HuH-7 (cell line): ENCODE measurements around the gene STX7.

ENCODE experiments used
- DNase-seq: peaks from one replicate; pipeline ENCODE4 v3.0.0; 2011; ENCODE audit warnings: low spot score

The STX7 gene

DNA sequence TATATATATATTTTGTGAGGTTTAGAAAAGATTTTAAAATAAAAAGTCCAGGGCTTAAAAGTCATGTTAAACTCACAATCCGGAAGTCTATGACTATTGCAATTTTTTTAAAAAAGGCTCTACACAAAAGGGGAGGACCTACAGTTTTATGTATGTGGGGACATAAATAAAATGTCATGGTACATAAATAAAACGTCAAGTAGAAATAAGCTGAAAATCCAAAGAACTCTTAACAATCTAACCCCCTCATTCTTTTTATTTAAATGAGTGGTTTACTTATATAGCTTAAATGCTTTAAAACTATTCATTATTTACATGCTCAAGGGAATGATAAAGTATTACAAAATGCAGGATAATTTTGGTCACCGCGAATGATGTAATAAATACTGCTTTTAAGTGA, 36.2 kb downstream of the STX7 start:
- DNase-seq, result no peak

DNA sequence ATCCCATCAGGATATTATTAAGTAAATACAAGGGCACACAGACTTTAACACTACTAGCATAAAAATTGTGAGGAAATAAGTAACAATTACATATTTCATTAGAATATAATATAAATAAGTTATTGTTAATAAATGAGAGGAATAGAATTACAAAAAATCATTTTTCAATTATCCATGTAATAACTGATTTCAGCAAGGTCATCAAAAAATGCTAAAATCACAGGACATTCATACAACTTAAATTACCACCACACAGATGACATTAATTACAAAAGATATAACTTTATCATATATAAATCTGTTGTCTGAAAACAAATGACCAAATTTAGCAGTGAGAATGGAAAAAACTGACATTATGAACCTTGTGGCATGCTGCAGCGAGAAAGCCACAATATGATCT, 37.0 kb downstream of the STX7 start:
- DNase-seq, result no peak

DNA sequence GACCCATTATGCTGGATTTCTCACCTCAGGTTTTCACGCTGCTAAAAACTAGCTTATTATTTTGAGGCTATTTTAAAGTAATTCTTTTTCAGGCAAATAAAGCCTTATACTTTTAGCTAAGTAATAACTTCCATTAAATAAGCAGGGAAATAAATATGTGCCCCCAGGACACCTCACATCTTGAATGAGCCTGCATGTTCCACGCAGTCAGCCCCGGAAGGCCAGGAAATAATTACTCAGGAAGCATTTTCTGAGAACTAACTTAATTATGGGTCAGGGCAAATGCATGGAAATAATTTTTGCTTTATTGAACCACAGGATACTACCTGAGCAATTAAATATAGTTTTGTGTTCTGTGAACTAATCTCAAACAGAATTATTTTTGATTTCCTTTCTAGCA, 41.1 kb downstream of the STX7 start:
- DNase-seq, result no peak

DNA sequence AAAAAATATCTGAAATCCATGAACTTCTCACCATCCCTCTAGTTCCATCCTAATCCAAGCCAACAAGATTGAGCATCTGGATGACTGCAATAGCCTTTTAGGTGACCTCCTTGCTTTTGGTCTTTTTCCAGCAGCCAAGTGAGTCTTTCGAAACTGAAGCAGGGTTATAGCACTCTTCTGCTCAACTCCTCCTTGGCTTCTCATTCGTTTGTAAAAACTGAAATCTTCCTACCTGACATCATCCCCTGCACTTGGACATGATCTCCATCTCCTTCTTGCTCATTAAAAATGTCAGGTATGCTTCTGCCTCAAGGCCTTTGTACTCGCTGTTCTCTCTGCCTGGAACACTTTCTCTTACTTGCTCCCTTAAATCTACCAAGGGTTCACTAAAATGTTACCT, 46.0 kb downstream of the STX7 start:
- no peak for DNase-seq

DNA sequence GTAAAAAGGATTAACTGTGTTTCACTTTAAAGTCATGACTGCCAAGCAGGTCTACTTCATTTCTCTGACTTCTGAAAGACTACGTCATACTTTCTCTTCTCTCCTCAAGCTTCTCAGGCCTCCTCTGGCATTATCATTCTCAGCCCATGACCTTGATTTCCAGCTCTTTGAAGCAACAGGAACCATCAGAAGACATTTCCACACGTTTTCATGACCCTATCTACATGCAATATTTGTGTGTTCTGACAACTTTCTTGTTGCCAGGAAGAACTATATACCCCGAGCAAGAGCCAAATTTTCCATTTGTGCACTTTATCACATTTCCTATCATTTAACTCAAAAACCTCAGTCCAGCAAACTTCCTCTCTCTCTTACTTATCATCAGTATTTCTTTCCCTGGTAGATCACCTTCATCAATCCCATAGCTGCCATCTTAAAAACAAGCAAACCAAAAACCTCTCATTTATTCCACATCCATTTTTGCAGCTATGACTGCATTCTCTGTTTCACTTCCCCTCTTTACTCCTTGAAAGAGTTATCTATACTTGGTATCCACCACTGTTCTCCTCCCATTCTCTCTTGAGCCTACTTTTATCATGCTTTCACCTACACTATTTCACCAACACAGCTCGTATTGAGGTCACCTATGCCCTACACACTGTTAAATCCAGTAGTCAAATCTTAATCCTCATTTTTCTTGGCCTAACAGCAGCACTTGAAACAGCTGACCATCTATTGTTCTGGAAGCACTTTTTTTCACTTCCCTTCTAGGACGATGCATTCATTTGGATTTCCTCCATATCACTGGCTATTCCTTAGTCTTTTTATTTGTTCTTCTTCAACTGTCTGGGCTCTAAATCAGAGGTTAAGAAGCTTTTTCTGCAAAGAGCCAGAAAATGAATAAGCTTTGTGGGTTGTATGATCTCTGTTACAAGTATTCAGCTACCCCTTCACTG, 47.1 kb downstream of the STX7 start:
- no peak for DNase-seq

DNA sequence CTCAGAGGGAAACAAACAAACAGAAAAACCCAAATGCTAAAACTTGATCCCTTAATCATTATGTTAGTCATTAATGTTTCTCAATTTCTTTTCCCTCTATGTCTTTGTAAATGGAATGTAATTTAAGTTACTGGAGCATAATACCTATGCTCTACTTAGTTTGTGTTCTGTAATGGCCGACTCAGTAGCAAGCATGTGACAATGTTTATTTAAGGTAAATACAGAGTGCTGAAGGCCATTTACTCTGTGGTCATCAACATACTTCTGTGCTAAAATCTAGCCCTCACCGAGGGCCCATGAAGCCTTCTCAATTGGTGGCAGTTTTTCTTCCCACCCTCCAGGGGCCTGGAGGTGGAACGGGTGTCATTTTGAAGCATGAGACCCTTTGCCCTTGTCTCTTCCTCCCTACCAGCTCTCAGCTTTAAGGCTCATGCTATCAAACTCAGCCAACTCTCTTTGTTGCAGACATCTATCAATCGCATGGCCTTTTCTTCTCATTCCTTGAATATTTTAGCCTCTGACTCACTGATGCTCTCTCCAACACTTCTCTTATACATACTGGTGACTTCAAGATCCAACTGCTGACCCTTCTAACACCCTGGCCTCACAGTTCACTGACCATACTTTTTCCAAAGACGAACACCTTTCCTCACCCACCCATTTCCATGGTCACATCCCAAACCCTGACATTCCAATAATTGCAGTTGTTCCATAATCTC, 48.2 kb downstream of the STX7 start:
- no peak for DNase-seq

DNA sequence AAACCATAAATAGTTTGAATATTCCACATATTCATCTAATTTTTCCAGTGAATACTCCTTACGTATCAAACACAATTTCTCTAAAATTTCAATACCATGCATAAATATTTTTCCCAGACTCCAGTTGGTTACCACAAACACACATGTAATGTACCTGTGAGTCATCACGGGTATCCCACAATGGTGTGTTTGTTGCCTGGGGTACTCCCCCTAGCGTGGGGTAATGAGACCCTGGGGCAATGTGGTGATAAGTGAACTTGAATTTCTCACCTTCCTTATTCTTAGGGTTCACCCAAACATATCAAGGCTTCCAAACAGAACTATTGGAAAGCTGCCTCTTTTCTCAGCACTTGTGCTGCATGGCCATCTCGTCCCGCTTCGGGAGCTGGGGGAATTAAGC, 51.0 kb downstream of the STX7 start:
- no peak for DNase-seq

DNA sequence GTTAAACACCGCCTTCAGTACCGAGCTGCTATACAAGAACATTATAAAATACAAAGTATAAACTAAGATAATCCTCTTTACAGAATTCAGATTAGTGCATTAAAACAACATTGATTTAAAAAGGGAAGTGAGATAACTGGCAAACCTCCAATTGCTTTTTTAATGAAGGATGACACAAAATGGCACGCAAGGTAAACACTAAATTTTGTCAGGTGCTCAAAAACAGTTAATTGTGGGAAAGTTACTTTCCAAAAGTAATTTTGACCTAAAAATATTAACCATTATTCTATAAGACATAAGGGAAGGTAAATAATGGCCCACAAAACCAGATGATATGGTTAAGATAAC, 53.3 kb downstream of the STX7 start:
- DNase-seq, result no peak

DNA sequence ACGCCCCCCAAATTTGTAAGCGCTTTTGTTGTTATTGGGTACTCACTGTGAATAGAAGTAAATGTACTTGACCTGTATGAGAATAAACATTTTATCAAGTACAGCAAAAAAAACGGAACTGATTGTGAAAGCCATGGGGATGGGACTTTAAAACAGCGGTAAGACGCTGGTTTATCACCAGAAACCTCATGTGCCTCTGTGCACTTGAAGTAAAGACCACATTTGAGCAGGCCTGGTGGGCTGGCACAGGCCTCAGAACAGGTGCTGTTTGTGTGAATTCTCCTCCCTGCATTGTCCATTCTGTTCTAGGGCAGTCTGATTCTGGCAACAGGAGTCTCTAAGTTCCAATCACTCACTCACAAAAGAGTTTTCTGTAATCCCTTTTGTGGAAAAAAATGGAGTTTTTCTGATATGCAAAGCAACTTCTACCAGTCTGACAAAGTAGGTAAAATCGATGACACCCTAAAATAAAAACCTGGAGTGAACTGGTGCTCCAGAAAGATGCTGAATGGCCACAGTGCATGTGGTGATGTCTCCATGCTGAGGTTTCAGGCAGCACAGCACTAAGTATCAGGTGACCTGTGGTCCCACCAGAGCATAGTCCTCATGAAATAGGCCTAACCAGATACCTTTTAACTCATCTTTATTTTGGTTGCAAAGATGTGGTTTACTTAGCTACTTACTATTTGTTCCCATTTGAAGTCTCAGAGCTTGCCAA, 53.9 kb downstream of the STX7 start:
- no peak for DNase-seq

DNA sequence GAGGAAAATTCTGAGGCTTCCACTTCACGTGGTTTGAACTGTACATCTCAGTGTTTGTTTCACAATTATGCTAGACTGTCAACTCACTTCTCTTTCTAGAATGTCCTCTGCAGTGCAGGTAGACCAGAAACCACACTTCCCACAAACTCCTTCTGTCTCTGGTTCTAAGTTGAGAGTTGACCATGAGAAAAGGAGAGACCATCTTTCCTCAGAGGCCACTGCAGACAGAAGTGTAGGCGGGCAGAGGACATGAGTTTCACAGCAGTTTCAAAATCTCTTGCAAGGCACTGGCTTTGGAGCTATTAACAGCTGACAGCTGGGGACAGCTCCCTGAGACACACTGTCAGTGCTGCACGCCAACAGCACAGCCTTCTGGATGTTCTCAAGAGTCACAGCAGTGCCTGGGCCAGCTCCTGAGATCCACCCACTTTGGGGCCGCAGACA, 56.2 kb downstream of the STX7 start:
- DNase-seq, result no peak

DNA sequence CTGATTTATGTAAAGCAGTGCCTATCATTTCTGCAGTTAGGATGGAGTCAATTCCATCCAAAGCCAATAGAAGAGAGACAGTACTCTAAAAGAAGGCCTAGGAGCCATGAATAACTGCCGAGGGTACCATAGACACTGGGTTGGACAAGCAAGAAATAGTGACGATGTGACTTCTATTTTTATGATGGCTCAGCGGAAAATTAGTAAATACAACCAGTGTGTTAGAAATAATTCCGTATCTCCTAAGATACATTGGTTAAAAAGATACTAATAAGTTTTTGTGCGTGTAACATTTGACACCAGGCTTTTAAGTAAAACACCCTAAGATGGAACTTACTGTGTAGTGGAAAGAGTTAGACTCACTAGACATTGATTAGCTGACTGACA, 66.1 kb downstream of the STX7 start:
- DNase-seq, result no peak

DNA sequence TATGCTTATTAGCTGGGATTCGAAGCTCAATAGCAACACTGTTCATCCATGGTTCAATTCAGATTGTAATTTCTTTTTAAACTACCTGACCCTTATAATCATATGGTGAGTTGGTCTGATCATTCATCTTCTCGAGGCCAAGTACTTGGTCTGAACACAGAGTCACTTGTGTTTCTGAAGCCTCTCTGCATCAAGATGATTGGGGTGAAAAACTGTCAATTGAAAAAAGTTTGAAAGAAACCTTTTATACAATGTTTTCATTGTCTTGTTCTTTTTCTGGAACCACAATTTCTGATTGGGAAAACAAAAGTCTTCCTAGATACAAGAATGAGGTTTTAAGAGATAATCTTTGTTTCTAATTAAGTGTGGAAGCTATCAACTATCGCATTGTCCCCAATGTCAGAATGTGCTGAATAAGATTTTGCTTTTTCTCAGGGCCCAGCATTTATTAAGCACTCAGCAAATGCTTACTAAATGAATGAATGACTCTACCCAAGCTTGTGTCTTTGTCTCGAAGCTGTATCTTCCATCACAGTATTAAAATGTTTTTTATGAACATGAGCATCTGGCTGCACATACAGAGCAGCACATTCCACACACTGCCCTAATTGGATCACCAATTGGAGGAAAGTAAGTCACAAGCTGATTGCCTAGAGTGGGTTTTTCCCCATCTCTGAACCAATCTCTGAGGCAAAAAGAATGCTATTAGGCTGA, 66.6 kb downstream of the STX7 start:
- no peak for DNase-seq

DNA sequence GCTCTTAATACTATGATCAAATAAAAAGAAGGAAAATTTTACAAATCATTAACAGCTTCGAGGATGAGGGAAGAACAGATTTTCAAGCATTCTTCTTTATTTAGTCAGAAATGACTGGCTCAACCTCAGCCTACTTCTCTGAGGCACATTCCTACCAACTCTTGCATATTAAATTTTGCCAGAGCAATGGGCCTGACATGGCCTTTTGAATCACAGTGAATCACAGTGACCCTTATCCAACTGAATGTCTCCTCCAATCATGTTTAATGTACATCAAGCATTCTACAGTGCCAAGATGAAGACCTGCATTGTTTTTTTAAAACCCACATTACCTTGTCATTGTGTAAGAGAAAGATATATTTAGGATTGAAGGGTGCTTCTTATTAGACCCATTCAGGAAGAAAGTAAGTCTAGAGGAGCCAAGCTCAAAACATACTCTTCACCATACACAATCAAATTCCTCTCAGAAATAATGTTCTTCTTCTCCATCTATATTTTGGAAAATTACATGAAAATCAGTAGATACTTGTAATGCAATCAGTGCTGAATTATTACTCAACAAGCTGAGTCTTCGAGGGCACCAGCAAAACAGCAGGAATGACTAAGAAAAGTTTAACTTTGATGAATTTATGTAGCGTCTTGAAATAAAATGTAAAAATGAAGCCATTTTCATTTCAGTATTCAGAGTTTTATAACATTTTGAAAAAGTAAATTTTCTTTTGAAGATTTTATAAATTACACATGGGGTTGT, 67.5 kb downstream of the STX7 start:
- no peak for DNase-seq

DNA sequence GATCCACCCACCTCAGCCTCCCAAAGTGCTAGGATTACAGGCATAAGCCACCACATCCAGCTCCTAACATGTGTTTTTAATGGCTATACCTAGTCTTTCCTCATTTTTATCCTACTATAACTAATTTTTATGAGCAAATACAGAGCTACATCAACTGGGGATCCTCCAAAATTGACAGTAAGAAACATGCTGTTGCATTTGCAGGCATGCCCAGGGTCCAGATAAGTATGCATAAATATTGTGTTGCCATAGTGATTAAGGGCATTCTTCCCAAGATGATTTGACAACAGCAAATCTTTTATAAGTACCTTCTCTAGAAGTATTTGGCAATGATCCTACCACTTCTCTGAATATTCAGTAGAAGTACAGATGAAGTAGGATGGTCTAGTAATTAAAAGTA, 69.7 kb downstream of the STX7 start:
- no peak for DNase-seq

DNA sequence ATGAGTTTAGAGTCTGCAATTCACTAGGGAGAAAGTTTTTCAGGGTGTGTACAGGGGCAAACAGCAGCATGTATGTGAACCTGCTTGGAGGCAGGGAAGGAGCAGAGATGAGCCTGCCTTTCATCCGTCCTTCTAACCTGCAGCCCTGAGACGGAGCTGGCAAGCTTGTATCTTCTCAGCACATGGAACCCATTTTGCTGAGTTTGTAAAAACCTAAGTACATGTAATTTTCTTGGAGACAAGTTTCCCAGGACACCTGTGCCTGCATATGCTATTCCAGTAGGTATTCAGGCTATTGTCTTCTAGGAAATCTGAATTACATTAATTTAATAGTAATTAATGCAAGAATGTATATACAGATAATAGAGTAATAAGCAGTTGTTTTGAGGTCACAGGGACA, 82.8 kb downstream of the STX7 start:
- no peak for DNase-seq

DNA sequence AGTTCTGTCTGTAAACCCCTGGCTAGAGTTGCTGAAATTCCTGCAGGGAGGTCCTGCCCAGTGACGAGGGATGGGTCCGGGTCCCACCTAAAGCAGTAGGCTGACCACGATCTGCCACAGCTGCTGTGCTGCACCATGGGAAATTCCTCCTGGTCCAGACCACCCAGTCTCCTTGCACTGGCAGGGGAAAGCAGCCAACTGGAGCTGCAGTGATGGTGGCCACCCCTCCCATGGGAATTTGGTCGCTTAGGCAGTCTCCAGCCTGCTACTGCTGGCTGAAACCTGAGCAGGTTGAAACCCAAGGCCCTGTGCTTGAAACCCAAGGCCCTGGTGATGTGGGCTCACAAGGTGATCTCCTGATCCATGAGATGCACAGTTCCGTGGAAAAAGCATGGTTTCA, 87.7 kb downstream of the STX7 start:
- DNase-seq, result no peak

DNA sequence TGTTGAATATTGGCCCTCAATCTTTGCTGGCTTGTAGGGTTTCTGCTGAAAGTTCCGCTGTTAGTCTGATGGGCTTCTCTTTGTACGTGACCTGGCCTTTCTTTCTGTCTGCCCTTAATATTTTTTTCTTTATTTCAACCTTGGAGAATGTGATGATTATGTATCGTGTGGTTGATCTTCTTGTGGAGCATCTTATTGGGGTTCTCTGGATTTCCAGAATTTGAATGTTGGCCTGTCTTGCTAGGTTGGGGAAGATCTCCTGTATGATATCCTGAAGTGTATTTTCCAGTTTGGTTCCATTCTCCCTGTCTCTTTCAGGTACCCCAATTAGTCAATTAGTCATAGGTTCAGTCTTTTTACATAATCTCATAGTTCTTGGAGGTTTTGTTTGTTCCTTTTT, 89.1 kb downstream of the STX7 start:
- no peak for DNase-seq

DNA sequence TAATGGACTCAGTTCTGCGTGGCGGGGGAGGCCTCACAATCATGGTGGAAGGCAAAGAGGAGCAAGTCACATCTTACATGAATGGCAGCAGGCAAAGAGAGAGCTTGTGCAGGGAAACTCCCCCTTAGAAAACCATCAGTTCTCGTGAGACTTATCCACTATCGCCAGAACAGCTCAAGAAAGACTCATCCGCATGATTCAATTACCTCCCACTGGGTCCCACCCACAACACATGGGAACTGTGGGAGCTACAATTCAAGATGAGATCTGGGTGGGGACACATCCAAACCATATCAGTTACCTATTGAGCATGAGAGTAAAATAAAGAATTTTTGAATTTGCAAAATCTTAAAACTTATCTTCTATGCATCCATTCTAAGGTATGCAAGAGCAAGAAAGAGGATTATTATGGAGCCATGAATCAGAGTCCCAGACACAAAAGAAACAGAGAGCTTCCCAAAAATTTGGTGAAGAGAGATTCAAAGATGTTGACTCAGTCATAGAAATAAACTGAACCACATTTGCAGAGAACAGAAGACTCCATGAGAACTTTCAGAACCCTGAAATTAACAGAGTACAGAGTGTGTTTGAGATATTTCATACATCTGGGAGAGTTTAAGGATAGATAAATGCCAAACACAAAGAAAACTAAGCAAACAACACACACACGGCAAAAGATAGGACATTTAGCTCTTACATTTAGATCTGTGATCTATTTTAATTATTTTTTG, 94.5 kb downstream of the STX7 start:
- no peak for DNase-seq

DNA sequence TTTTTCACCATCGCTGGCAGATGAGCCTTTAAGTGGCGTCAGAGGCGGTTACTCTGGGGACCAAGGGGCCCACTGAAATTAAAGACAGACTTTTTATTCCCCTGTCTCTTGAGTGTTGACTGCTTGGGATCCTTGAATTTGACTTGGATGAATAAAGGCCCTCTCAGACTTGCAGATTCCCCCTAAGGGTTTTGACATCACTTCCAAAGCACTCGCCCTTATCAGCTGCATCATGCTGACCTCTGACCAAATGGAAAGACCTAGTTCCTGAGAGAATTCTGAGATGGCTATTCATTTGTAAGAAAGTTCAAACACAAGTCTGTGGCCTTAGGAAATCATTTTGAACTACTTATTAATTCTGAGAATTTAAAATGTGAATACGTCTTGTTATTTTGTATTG, 98.2 kb downstream of the STX7 start:
- no peak for DNase-seq

DNA sequence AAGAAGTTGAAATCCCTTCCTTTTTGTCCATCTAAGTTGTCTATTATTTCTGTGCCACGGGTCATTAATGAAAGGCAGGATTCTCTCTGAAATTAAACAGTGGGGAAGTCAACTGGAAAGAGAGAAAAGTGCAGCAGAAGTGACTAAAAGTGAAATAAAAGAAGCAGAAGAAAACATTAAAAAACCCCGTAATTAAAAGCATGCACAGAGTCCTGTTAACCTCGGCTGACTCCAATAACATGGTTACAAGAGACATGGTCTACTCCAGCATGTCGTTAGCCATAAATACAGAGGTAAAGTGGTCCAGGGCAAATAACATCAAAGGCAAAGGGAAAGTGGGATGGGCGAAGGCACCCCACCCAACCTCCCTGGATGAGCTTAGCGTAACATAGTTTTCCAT, 98.6 kb downstream of the STX7 start:
- DNase-seq, result no peak

DNA sequence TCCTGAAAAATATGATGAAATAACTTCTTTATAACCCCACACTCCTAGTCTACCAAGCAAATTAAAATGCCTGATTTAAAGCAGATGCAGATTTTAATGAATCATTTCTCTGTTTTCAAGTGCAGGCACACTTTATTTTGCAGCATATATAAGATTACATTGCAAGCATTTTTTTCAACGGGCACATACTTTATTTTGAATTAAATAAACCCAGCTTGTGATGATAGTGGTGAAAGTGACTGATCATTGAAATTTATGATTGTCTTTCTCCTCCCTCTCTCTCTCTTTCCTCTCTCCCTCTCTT, 99.5 kb downstream of the STX7 start:
- no peak for DNase-seq
